H1 (cell line): ENCODE measurements around the gene PLEKHG4. TPM values are rescaled to one million over a fixed set of nuclear protein-coding genes. Genes with fewer than 3 reads are reported as not detected.

Experiments
- CTCF ChIA-PET: fragments of 300-600 bp; sonication (Branson Sonifier 250); formaldehyde crosslinking; loops from one replicate; lab custom pipeline; 2021; ENCODE audit not compliant: partially characterized antibody; lab: Charles Lee
- POLR2A ChIA-PET: fragments of 300-600 bp; sonication (Branson Sonifier 250); formaldehyde crosslinking; loops from one replicate; lab custom pipeline; 2021; ENCODE audit warnings: inconsistent platforms; ENCODE audit not compliant: partially characterized antibody; lab: Charles Lee
- DNase-seq, 2 experiments: peaks; one replicate each; pipeline versions ENCODE4 v3.0.0 to v3.0.0-alpha.2; 2010 to 2022; ENCODE audit warnings: low spot score in 2 of 2, low read depth in 1 of 2, mixed read lengths in 1 of 2
- FAIRE-seq: peaks from 2 replicates; lab custom pipeline; 2011; peaks lifted over from hg19 to GRCh38; lab: Jason Lieb, UNC
- H2AFZ ChIP-seq: 2 replicates; pipeline ENCODE4 v1.8.1; 2012; ENCODE audit warnings: low read length, inconsistent platforms
- H2AK5ac ChIP-seq: 2 replicates; pipeline ENCODE4 v1.6.1; 2013; ENCODE audit warnings: low read depth, low read length
- H2BK120ac ChIP-seq: replicated peaks from 2 replicates; pipeline ENCODE3; 2013; ENCODE audit warnings: low read depth, low read length, inconsistent platforms
- H2BK12ac ChIP-seq: 2 replicates; pipeline ENCODE4 v1.6.1; 2013; ENCODE audit warnings: low read depth, low read length
- H2BK15ac ChIP-seq: 2 replicates; pipeline ENCODE4 v1.6.1; 2013; ENCODE audit warnings: low read length
- H2BK20ac ChIP-seq: 2 replicates; pipeline ENCODE4 v1.6.1; 2013; ENCODE audit warnings: low read length
- H2BK5ac ChIP-seq: 2 replicates; pipeline ENCODE4 v1.6.1; 2013; ENCODE audit warnings: low read depth, low read length
- H3K14ac ChIP-seq: 2 replicates; pipeline ENCODE4 v1.6.1; 2013; ENCODE audit warnings: inconsistent platforms; ENCODE audit not compliant: insufficient read length
- H3K18ac ChIP-seq: 2 replicates; pipeline ENCODE4 v1.6.1; 2013; ENCODE audit warnings: low read length; ENCODE audit errors: extremely low read depth
- H3K23ac ChIP-seq: 2 replicates; pipeline ENCODE4 v1.6.1; 2013; ENCODE audit warnings: inconsistent platforms; ENCODE audit not compliant: insufficient read length
- H3K23me2 ChIP-seq: 2 replicates; pipeline ENCODE4 v1.6.1; 2013; ENCODE audit warnings: low read depth, low read length
- H3K27ac ChIP-seq: 2 replicates; pipeline ENCODE4 v1.6.1; 2011; ENCODE audit warnings: low read depth, low read length, inconsistent platforms
- H3K27me3 ChIP-seq, 4 experiments: replicated peaks in 1 of 4; 1 replicate in 1 of 4; 2 replicates in 3 of 4; pipeline versions ENCODE4 v1.6.1 to v1.8.1; 2011 to 2013; ENCODE audit warnings: low read length in 3 of 4, mild to moderate bottlenecking in 3 of 4, inconsistent platforms in 2 of 4, mixed read lengths in 2 of 4, moderate library complexity in 1 of 4; ENCODE audit not compliant: control insufficient read depth in 3 of 4, insufficient read depth in 3 of 4; ENCODE audit errors: extremely low read depth in 1 of 4
- H3K36me3 ChIP-seq, 4 experiments: 2 replicates each; pipeline versions ENCODE4 v1.6.1 to v1.8.1; 2011 to 2013; ENCODE audit warnings: mild to moderate bottlenecking in 4 of 4, low read length in 3 of 4, moderate library complexity in 2 of 4, control low read depth in 1 of 4, inconsistent platforms in 1 of 4; ENCODE audit not compliant: insufficient read depth in 4 of 4, control insufficient read depth in 2 of 4
- H3K4ac ChIP-seq: replicated peaks from 2 replicates; pipeline ENCODE3; 2013; ENCODE audit warnings: low read length, low read depth, mixed read lengths, inconsistent platforms; ENCODE audit not compliant: insufficient read length
- H3K4me1 ChIP-seq, 4 experiments: replicated peaks in 1 of 4; 1 replicate in 1 of 4; 2 replicates in 3 of 4; pipeline versions ENCODE4 v1.6.1 to v1.8.1; 2011 to 2013; ENCODE audit warnings: low read length in 3 of 4, inconsistent platforms in 2 of 4, mixed read lengths in 1 of 4; ENCODE audit not compliant: insufficient read depth in 4 of 4, control insufficient read depth in 3 of 4
- H3K4me2 ChIP-seq, 2 experiments: 2 replicates each; pipeline versions ENCODE4 v1.6.1 to v1.8.1; 2011 to 2013; ENCODE audit warnings: low read depth in 2 of 2, low read length in 2 of 2, control low read depth in 1 of 2, inconsistent platforms in 1 of 2, mild to moderate bottlenecking in 1 of 2; ENCODE audit not compliant: insufficient read depth in 1 of 2
- H3K4me3 ChIP-seq, 4 experiments: fragments of 200-600, 300-600 bp in 1 of 4; sonication (generic), shearing (Covaris generic), sonication (Bioruptor Twin) in 1 of 4; 2 replicates each; pipeline versions ENCODE4 v1.5.1 to v1.8.1; 2011 to 2016; ENCODE audit warnings: low read length in 4 of 4, low read depth in 3 of 4, control low read depth in 2 of 4, inconsistent platforms in 2 of 4, mild to moderate bottlenecking in 2 of 4, mixed read lengths in 1 of 4, moderate library complexity in 1 of 4; ENCODE audit not compliant: insufficient read depth in 2 of 4; ENCODE audit errors: extremely low read depth in 1 of 4
- H3K56ac ChIP-seq: replicated peaks from 2 replicates; pipeline ENCODE3; 2013; ENCODE audit warnings: low read depth, mild to moderate bottlenecking, mixed read lengths, low read length, inconsistent platforms; ENCODE audit not compliant: insufficient read length
- H3K79me1 ChIP-seq: 2 replicates; pipeline ENCODE4 v1.6.1; 2013; ENCODE audit warnings: low read depth, low read length, control low read depth
- H3K79me2 ChIP-seq, 2 experiments: 2 replicates each; pipeline versions ENCODE4 v1.6.1 to v1.8.1; 2012 to 2013; ENCODE audit warnings: low read length in 2 of 2, mild to moderate bottlenecking in 2 of 2, inconsistent platforms in 1 of 2; ENCODE audit not compliant: insufficient read depth in 2 of 2, control insufficient read depth in 1 of 2
- H3K9ac ChIP-seq, 4 experiments: replicated peaks in 1 of 4; 1 replicate in 1 of 4; 2 replicates in 3 of 4; pipeline versions ENCODE4 v1.6.1 to v1.8.1; 2011 to 2013; ENCODE audit warnings: low read depth in 3 of 4, low read length in 3 of 4, control low read depth in 2 of 4, mild to moderate bottlenecking in 2 of 4, moderate library complexity in 2 of 4, inconsistent platforms in 1 of 4; ENCODE audit errors: extremely low read depth in 1 of 4
- H3K9me3 ChIP-seq, 2 experiments: 2 replicates each; pipeline versions ENCODE4 v1.6.1 to v1.8.1; 2012 to 2013; ENCODE audit warnings: mild to moderate bottlenecking in 2 of 2, moderate library complexity in 2 of 2, control low read depth in 1 of 2, inconsistent platforms in 1 of 2, low read depth in 1 of 2, low read length in 1 of 2, mixed read lengths in 1 of 2; ENCODE audit not compliant: insufficient read depth in 2 of 2
- H4K20me1 ChIP-seq, 2 experiments: replicated peaks in 1 of 2; 2 replicates each; pipeline versions ENCODE3 to v1.8.1; 2011 to 2013; ENCODE audit warnings: inconsistent platforms in 2 of 2, low read length in 2 of 2, mild to moderate bottlenecking in 1 of 2; ENCODE audit not compliant: insufficient read depth in 2 of 2, control insufficient read depth in 1 of 2
- H4K5ac ChIP-seq: 2 replicates; pipeline ENCODE4 v1.6.1; 2013; ENCODE audit warnings: low read length, low read depth, mixed read lengths, inconsistent platforms; ENCODE audit not compliant: insufficient read length
- H4K8ac ChIP-seq: 2 replicates; pipeline ENCODE4 v1.8.0; 2013; ENCODE audit warnings: mild to moderate bottlenecking, moderate library complexity, low read length, inconsistent platforms; ENCODE audit not compliant: insufficient read depth; ENCODE audit errors: extremely low read depth
- H4K91ac ChIP-seq: replicated peaks from 2 replicates; pipeline ENCODE3; 2013; ENCODE audit warnings: low read length, mixed read lengths, inconsistent platforms; ENCODE audit not compliant: insufficient read length
- BCL11A ChIP-seq, 2 experiments: IDR thresholded peaks; one replicate each; pipeline ENCODE4 v1.6.1; 2011; ENCODE audit warnings: low read depth in 2 of 2, low read length in 2 of 2, mild to moderate bottlenecking in 2 of 2
- BRCA1 ChIP-seq: IDR thresholded peaks from 2 replicates; pipeline ENCODE4 v1.6.1; 2012; ENCODE audit warnings: low read depth, low read length, improper control_type of control experiment
- CREB1 ChIP-seq: IDR thresholded peaks from 2 replicates; pipeline ENCODE4 v1.6.1; 2012; ENCODE audit warnings: inconsistent platforms
- E2F6 ChIP-seq: IDR thresholded peaks from 2 replicates; pipeline ENCODE4 v1.6.1; 2012; ENCODE audit warnings: inconsistent platforms
- POLR2AphosphoS5 ChIP-seq: IDR thresholded peaks from 2 replicates; pipeline ENCODE4 v1.6.1; 2011; ENCODE audit warnings: low read depth, low read length
- WGBS, 2 experiments: shearing (Covaris generic) in 1 of 2; methylation state at CpG; one replicate each; pipeline versions ENCODE4 v1.1.6 to v1.1.7; 2013 to 2015; ENCODE audit warnings: low lambda C conversion rate in 2 of 2, mixed read lengths in 2 of 2, inconsistent platforms in 1 of 2, low coverage in 1 of 2, missing lambda C conversion rate in 1 of 2; ENCODE audit not compliant: insufficient replicate concordance in 2 of 2, insufficient coverage in 1 of 2, insufficient read length in 1 of 2; ENCODE audit errors: extremely low coverage in 1 of 2, missing lambda C conversion rate in 1 of 2; 5-methylcytosine and 5-hydroxymethylcytosine counted together
- polyA plus RNA-seq, 7 experiments: library from polyadenylated mRNA; depleted of rRNA in 3 of 7; stranded (reverse) in 5 of 7; unstranded in 2 of 7; fragments of >200 nt in 5 of 7; fragments of 200-250 nt in 2 of 7; gene quantifications; 1 replicate in 5 of 7; 2 replicates in 1 of 7; 4 replicates in 1 of 7; pipeline versions ENCODE4 v1.2.1 to v1.2.3, GENCODE V29; 2011 to 2013; ENCODE audit warnings: missing spikeins in 2 of 7, mixed read lengths in 2 of 7
- total RNA-seq: library from RNA; stranded (reverse); fragmentation: NEBNext Ultra II Directional; extraction: Animal tissue kit (Norgen Biotek cat#: 25700); gene quantifications from 2 replicates; pipeline ENCODE4 v1.2.1, GENCODE V29; 2021

Gene PLEKHG4
- total and polyA plus RNA-seq, 2 of the 8 experiments (the other 6 are each of a cell fraction or from before 2014, with no cell fraction given): 7.7 to 11.1 TPM

GRCh38 chr16:67250045-67250327, 29.3 kb upstream of the PLEKHG4 start:
- Histone ChIP-seq H3K27me3 (peaks cover 0 to 21% (median 13%) of the 10 kb centered on the region in 4 experiments; a peak in 5 of 7 replicates), H3K4me1 (peaks cover 6 to 25% (median 9%) of the 10 kb centered on the region in 4 experiments), H4K5ac (no peak overlapping the region), H2BK12ac (no peak overlapping the region), H3K56ac (no peak overlapping the region), H2AK5ac (no peak overlapping the region), H3K23me2 (peaks cover 12% of the 10 kb centered on the region; the same call in 1 of the 2 replicates), H3K36me3 (peaks cover 0 to 2% (median 0%) of the 10 kb centered on the region in 4 experiments; a peak in 2 of 8 replicates), H3K4me2 (peak overlapping the region; percentile 92 to 95), H3K4me3 (peak overlapping the region in 2 of 4 experiments; percentile 70 to 71; a peak in 2 of 8 replicates), H3K27ac (no peak overlapping the region), H4K8ac (no peak overlapping the region), H2AFZ (no peak overlapping the region), H2BK5ac (no peak overlapping the region), H3K18ac (no peak overlapping the region), H3K9me3 (no peaks in the 10 kb centered on the region), H2BK15ac (no peak overlapping the region), H3K14ac (no peak overlapping the region), H3K79me1 (no peaks in the 10 kb centered on the region; the same call in 1 of the 2 replicates), H2BK120ac (no peak overlapping the region), H2BK20ac (no peak overlapping the region), H4K20me1 (peaks cover 1 to 3% of the 10 kb centered on the region in 2 experiments), H3K23ac (no peak overlapping the region), H4K91ac (no peak overlapping the region), H3K79me2 (peaks cover 0 to 3% of the 10 kb centered on the region in 2 experiments; a peak in 1 of 4 replicates), H3K4ac (no peak overlapping the region), H3K9ac (no peak overlapping the region)
- DNase-seq: no peak
- ChIA-PET CTCF (interaction anchor here (1.0 to 4.4 kb wide), 7 partner anchors 10 to 232 kb away, joined by 3 to 33 read pairs (median 4); no protein-coding TSS in a partner anchor), POLR2A (interaction anchor here (1.3 to 6.8 kb wide), 5 partner anchors 11 to 35 kb away, joined by 3 to 111 read pairs (median 12); no protein-coding TSS in a partner anchor)
- no peak for TF ChIP-seq E2F6
- TF ChIP-seq POLR2AphosphoS5: no peak
- no peak for TF ChIP-seq CREB1
- no peak for TF ChIP-seq BCL11A (IDR thresholded peaks at IDR 0.05; ENCODE audit: low read depth in 2 of 2, low read length in 2 of 2)
- no peak for TF ChIP-seq BRCA1
- no peak for FAIRE-seq
- WGBS, 2 experiments: 89% methylated on average over 4 of the region's 4 CpGs; no CpG with 5 or more reads in 1 of the 2 experiments
